GM18502 (cell line): ENCODE data around the gene VPS41.
"Not testable (repeated sequence)": the region's sequence is repeated elsewhere in the genome, so short reads cannot be mapped to it uniquely, and the experiment has no call there.

Experiments used
- ATAC-seq: cut with Tn5 transposase; IDR thresholded peaks from one replicate; pipeline ENCODE4 v1.9.1; 2021; ENCODE audit warnings: mild to moderate bottlenecking; ENCODE audit not compliant: unreplicated experiment, poor library complexity

The VPS41 gene

GRCh38 chr7:38908759-38909335 is at the start of gene VPS41:
Gene VPS41 (minus strand): TSS chr7:38909191. CDS start chr7:38909174, 17 bp downstream.
- peak; percentile 97 for ATAC-seq

GRCh38 chr7:38955892-38956291 is 46.9 kb upstream of the VPS41 start:
- ATAC-seq, result no peak

- no peak for ATAC-seq
Measured at GRCh38 chr7:38953971-38954370, 45.0 kb upstream of the VPS41 start.

- no peak for ATAC-seq
Measured at GRCh38 chr7:38953227-38953626, 44.2 kb upstream of the VPS41 start.

GRCh38 chr7:38951213-38951612 is 42.2 kb upstream of the VPS41 start:
- ATAC-seq, result no peak

- no peak for ATAC-seq
Measured at GRCh38 chr7:38950309-38950708, 41.3 kb upstream of the VPS41 start.

GRCh38 chr7:38947541-38947940 is 38.5 kb upstream of the VPS41 start:
- not testable (repeated sequence) for ATAC-seq

GRCh38 chr7:38942431-38943051 is 33.5 kb upstream of the VPS41 start:
- no peak for ATAC-seq

- ATAC-seq, result no peak
Measured at GRCh38 chr7:38940774-38941173, 31.8 kb upstream of the VPS41 start.

GRCh38 chr7:38938589-38938988 is 29.6 kb upstream of the VPS41 start:
- no peak for ATAC-seq

- ATAC-seq, result no peak
Measured at GRCh38 chr7:38938001-38938485, 29.1 kb upstream of the VPS41 start.

GRCh38 chr7:38936641-38937040 is 27.6 kb upstream of the VPS41 start:
- ATAC-seq, result no peak

- no peak for ATAC-seq
Measured at GRCh38 chr7:38934536-38934935, 25.5 kb upstream of the VPS41 start.

- ATAC-seq, result no peak
Measured at GRCh38 chr7:38934051-38934450, 25.1 kb upstream of the VPS41 start.

GRCh38 chr7:38932509-38933168 is 23.6 kb upstream of the VPS41 start:
- ATAC-seq, result peak; percentile 92

GRCh38 chr7:38929460-38930171 is 20.6 kb upstream of the VPS41 start:
- no peak for ATAC-seq

- ATAC-seq, result no peak
Measured at GRCh38 chr7:38928506-38928905, 19.5 kb upstream of the VPS41 start.

GRCh38 chr7:38927751-38928150 is 18.8 kb upstream of the VPS41 start:
- no peak for ATAC-seq

GRCh38 chr7:38920731-38921130 is 11.7 kb upstream of the VPS41 start:
- no peak for ATAC-seq

GRCh38 chr7:38916396-38916795 is 7.4 kb upstream of the VPS41 start:
- ATAC-seq, result no peak

GRCh38 chr7:38909870-38910269 is 879 bp upstream of the VPS41 start:
- ATAC-seq, result no peak
